Ishikawa (cell line): ENCODE measurements around the gene ABTB2.

Experiments
- CEBPB ChIP-seq: IDR thresholded peaks from 2 replicates; pipeline ENCODE4 v1.6.1; 2012
- TAF1 ChIP-seq: IDR thresholded peaks from 2 replicates; pipeline ENCODE4 v1.6.1; 2012; ENCODE audit warnings: low read depth, mild to moderate bottlenecking
- TCF12 ChIP-seq: IDR thresholded peaks from 2 replicates; pipeline ENCODE4 v1.6.1; 2012; ENCODE audit warnings: low read depth
- YY1 ChIP-seq: IDR thresholded peaks from 2 replicates; pipeline ENCODE4 v1.6.1; 2012; ENCODE audit warnings: low read depth

DNA sequence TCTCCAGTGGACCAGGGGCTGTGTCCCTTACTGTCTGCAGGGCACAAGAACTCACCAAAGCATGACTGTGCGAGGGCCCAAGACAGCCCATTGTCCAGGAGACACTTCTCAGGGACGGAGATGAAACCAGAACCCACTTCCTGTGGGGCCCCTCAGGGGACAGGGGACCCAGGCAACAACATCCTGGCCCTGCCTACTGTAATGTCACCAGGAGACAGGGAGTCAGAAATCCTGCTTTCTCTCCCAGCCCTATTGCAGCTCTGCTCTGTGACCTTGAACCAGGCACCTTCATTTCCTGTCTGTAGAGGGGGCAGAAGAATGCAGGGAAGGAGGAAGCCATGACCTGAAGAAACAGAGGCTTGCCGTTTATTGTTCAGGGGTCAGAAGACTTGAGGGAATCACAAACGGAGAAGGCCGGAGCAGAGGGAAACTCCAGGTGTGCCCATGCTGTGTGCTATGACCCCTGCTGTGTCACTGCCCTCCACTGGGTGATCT is 154.4 kb downstream of the ABTB2 start:
- TF ChIP-seq YY1 (no peak), CEBPB (no peak), TAF1 (no peak), TCF12 (no peak)
